Peyer's patch (tissue), 4 donors: ENCODE data around the gene MAD1L1. TPM values are rescaled to one million over a fixed set of nuclear protein-coding genes. Genes with fewer than 3 reads are reported as not detected.
"Not testable (repeated sequence)": the region's sequence is repeated elsewhere in the genome, so short reads cannot be mapped to it uniquely, and the experiment has no call there.

Source experiments
- DNase-seq, 3 donors: peaks; one replicate each; pipeline ENCODE4 v3.0.0-alpha.2; 2017 to 2019
- H3K27ac ChIP-seq, 4 donors: fragments of 200-600 bp; sonication (generic); one replicate each; pipeline ENCODE4 v1.5.1; 2016 to 2019
- H3K27me3 ChIP-seq, 2 donors: fragments of 200-600 bp; sonication (generic); one replicate each; pipeline ENCODE4 v1.5.1; 2019
- H3K36me3 ChIP-seq, 3 donors: fragments of 200-600 bp; sonication (generic); one replicate each; pipeline ENCODE4 v1.5.1; 2016 to 2019
- H3K4me1 ChIP-seq, 4 donors: fragments of 200-600 bp; sonication (generic); one replicate each; pipeline ENCODE4 v1.5.1; 2016 to 2019
- H3K4me3 ChIP-seq, 4 donors: fragments of 200-600 bp; sonication (generic); 1 replicate in 3 of 4; 2 replicates in 1 of 4; pipeline ENCODE4 v1.5.1; 2016 to 2019; ENCODE audit warnings: mild to moderate bottlenecking in 1 of 4
- H3K9me3 ChIP-seq, 4 donors: fragments of 200-600 bp; sonication (generic); one replicate each; pipeline ENCODE4 v1.5.1; 2016 to 2019; ENCODE audit warnings: mild to moderate bottlenecking in 1 of 4
- CTCF ChIP-seq, 6 experiments: fragments of 450-650 bp in 4 of 6; fragments of 200-600 bp in 2 of 6; sonication (generic) in 1 of 6; IDR thresholded peaks; one replicate each; pipeline ENCODE4 v1.5.1; 2017 to 2019; ENCODE audit warnings: antibody characterized with exemption in 6 of 6, mild to moderate bottlenecking in 3 of 6, moderate library complexity in 1 of 6
- POLR2A ChIP-seq, 2 donors: fragments of 450-650 bp; IDR thresholded peaks; one replicate each; pipeline ENCODE4 v1.5.1; 2017; ENCODE audit warnings: antibody characterized with exemption in 2 of 2, mild to moderate bottlenecking in 2 of 2, moderate library complexity in 2 of 2
- total RNA-seq, 4 donors: library from RNA; depleted of rRNA; stranded (reverse); fragments of >200 nt; gene quantifications; one replicate each; pipeline ENCODE4 v1.1.0, GENCODE V29; 2016

The MAD1L1 gene
- total RNA-seq, 4 donors from 2014 or later, result 43.9 to 417 (median 59.1) TPM

GRCh38 chr7:1931256-1931950 is 301.3 kb downstream of the MAD1L1 start:
- H3K36me3 ChIP-seq, result no peaks in the 10 kb centered on the region
- DNase-seq, result no peak
- no peaks in the 10 kb centered on the region for H3K27me3 ChIP-seq
- no peak overlapping the region for H3K27ac ChIP-seq
- no peak overlapping the region for H3K4me3 ChIP-seq
- no peaks in the 10 kb centered on the region for H3K9me3 ChIP-seq
- no peaks in the 10 kb centered on the region for H3K4me1 ChIP-seq
- TF ChIP-seq CTCF (IDR thresholded peaks at IDR 0.05), result no peak
- no peak for TF ChIP-seq POLR2A (IDR thresholded peaks at IDR 0.05)

GRCh38 chr7:1930381-1931065 is 302.2 kb downstream of the MAD1L1 start:
- no peaks in the 10 kb centered on the region for H3K36me3 ChIP-seq
- no peaks in the 10 kb centered on the region for H3K9me3 ChIP-seq
- no peak overlapping the region for H3K27ac ChIP-seq
- DNase-seq, result no peak
- H3K27me3 ChIP-seq, result no peaks in the 10 kb centered on the region
- H3K4me3 ChIP-seq, result no peak overlapping the region
- TF ChIP-seq CTCF (IDR thresholded peaks at IDR 0.05) (no peak), POLR2A (IDR thresholded peaks at IDR 0.05) (no peak)
- no peaks in the 10 kb centered on the region for H3K4me1 ChIP-seq

- not testable (repeated sequence) for H3K27me3 ChIP-seq, DNase-seq, H3K36me3 ChIP-seq, H3K27ac ChIP-seq, H3K9me3 ChIP-seq, H3K4me1 ChIP-seq, H3K4me3 ChIP-seq
Observed at GRCh38 chr7:1929349-1929925, 303.3 kb downstream of the MAD1L1 start.

- Histone ChIP-seq H3K27ac (no peak overlapping the region), H3K4me3 (peak overlapping the region in 1 of 4 donors; percentile 6), H3K4me1 (no peaks in the 10 kb centered on the region), H3K27me3 (no peaks in the 10 kb centered on the region), H3K36me3 (no peaks in the 10 kb centered on the region), H3K9me3 (no peaks in the 10 kb centered on the region)
- no peak for TF ChIP-seq POLR2A (IDR thresholded peaks at IDR 0.05)
- no peak for TF ChIP-seq CTCF (IDR thresholded peaks at IDR 0.05)
- peak in 2 of 3 donors; percentile 68 to 78 for DNase-seq
Observed at GRCh38 chr7:1928645-1929348, 303.9 kb downstream of the MAD1L1 start.

GRCh38 chr7:1927937-1928644 is 304.7 kb downstream of the MAD1L1 start:
- Histone ChIP-seq H3K36me3 (no peaks in the 10 kb centered on the region), H3K27me3 (no peaks in the 10 kb centered on the region), H3K27ac (no peak overlapping the region), H3K9me3 (no peaks in the 10 kb centered on the region), H3K4me1 (no peaks in the 10 kb centered on the region), H3K4me3 (peak overlapping the region in 1 of 4 donors; percentile 6)
- DNase-seq, result no peak
- no peak for TF ChIP-seq CTCF (IDR thresholded peaks at IDR 0.05)
- no peak for TF ChIP-seq POLR2A (IDR thresholded peaks at IDR 0.05)
